ENCODE results near the gene INPPL1.
A peak's percentile ranks its signal among the peaks of the same experiment; 100 is the strongest.

The INPPL1 gene

DNA sequence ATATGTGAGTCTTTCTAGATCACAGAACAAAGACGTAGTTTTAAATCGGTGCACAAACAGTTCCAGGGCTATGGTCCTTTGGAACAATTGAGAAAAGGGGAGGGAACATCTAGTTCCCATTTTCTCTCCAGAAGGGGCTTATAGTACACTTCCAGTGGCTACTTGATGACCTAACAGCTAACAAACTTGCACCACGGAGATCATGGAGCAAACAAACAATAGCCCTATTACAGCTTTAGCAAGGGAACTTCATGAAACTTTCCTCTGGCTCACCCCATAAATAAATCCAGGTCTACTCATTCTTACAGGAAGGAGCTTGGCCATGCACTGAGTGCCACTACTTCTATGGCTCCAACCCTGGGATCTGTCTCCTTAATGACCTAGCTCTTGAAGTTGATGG, 16.3 kb upstream of the INPPL1 start:
- FAIRE-seq (no peak), DNase-seq (ENCODE audit: insufficient read length, low spot score) (no peak)

DNA sequence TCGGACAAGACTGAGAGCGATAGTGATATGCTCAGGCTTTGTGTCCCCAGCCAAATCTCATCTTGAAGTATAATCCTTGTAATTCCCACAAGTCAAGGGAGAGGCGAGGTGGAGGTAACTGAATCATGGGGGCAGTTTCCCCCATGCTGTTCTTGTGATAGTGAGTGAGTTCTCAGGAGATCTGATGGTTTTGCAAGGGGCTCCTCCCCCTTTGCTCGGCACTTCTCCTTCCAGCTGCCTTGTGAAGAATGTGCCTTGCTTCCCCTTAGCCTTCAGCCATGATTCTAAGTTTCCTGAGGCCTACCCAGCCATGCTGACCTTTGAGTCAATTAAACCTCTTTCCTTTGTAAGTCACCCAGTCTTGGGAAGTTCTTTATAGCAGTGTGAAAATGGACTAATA, 15.5 kb upstream of the INPPL1 start:
- FAIRE-seq = no peak
- no peak for DNase-seq (ENCODE audit: insufficient read length, low spot score)

DNA sequence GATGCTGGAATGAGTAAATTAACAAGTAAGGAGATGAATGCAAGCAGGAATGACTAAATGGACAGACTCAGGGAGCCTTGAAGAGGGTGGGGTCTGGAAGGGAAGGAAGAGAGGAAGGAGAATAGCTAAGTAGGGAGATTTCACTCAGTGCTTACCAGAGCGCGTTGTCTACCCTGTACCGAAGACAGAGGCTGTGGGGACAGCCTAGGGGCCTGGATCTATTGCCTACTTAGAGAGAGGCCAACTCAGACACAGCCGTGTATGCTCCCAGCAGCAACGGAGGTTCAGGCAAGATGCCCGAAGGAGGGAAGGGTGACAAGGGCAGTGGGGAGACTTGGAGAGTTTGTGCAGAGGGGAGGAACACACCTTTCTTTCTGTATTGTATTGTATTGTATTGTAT, 7.9 kb upstream of the INPPL1 start, which contains the start of gene FOLR2:
Gene FOLR2, plus strand, starts transcription at position 157 of the 400 bp plus-strand sequence. CDS start 1,791 bp downstream, outside the sequence.
- FAIRE-seq (no peak), DNase-seq (ENCODE audit: insufficient read length, low spot score) (no peak)

DNA sequence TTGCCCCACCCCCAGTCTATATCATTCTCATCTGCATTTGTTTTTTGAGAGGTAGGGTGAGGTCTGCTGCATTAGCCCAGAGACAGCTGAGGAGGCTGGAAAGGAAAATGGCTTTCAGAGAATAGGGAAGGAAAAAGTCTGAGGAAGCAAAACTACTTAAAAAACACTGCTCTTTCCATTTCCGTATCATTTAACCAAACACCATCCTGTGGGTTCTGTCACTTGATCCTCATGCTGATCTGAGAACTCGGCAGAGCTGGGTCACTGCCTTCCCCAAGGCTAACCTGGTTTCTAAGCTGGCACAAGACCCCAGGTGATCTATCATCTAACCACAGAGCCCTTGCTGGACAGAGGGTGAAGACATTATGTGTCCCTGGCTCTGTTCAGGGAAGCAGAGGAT, 6.7 kb upstream of the INPPL1 start:
- DNase-seq (ENCODE audit: insufficient read length, low spot score) (no peak), FAIRE-seq (no peak)

DNA sequence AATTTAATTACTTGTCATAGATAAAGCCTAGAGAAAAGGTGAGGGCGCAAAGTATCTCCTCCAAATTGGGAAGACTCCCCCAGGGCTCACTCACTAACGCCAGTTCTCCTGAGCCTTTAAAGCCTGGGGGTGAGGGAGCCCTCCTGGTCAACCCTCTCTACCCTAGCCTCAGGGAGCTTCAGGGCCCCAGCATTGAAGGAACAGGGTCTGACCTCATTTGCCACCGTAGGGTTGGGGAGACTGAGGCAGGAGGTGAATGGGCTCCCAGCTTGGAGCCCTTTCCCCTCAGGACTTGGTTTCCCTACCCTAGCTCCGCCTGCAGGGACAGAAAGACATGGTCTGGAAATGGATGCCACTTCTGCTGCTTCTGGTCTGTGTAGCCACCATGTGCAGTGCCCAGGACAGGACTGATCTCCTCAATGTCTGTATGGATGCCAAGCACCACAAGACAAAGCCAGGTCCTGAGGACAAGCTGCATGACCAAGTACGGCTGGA, 6.3 kb upstream of the INPPL1 start:
- DNase-seq (ENCODE audit: insufficient read length, low spot score) (no peak), FAIRE-seq (no peak)

DNA sequence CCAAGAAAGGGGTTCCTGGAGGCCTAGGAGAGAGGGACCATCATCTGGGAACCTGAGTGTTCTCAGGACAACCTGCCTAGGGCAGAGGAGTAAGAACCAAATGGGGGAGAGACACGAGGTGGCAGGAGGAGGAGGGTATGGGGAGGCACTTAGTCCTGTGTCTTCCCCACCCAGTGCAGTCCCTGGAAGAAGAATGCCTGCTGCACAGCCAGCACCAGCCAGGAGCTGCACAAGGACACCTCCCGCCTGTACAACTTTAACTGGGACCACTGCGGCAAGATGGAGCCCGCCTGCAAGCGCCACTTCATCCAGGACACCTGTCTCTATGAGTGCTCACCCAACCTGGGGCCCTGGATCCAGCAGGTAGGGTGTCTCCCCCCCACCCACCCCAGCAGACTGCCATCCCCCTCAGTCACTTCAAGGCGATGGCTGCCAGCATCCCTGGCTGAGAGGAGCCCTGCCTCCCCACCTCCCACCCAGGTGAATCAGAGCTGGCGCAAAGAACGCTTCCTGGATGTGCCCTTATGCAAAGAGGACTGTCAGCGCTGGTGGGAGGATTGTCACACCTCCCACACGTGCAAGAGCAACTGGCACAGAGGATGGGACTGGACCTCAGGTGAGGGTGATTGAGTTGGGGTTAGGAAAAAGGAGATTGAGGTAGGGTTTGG, 3.7 kb upstream of the INPPL1 start:
- DNase-seq (ENCODE audit: insufficient read length, low spot score) = no peak
- FAIRE-seq = no peak

DNA sequence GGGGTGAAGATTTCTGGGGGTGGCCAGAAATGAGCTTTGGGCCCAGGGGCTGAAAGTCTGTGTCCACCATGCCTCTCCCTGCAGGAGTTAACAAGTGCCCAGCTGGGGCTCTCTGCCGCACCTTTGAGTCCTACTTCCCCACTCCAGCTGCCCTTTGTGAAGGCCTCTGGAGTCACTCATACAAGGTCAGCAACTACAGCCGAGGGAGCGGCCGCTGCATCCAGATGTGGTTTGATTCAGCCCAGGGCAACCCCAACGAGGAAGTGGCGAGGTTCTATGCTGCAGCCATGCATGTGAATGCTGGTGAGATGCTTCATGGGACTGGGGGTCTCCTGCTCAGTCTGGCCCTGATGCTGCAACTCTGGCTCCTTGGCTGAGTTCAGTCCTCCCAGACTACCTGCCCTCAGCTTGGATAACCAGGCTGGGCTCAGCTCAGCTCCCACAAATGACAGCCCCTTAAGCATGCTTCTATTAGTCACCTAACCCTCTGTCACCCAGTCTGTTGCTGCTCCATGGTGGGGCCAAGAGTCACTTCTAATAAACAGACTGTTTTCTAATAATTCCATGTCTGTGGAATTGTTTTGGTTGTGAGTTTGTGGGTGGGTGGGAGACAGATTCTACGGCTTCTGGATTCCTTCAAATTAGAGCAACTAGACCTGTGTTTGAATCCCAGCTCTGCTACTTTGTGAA, 3.0 kb upstream of the INPPL1 start:
- DNase-seq (ENCODE audit: insufficient read length, low spot score) (no peak), FAIRE-seq (no peak)

DNA sequence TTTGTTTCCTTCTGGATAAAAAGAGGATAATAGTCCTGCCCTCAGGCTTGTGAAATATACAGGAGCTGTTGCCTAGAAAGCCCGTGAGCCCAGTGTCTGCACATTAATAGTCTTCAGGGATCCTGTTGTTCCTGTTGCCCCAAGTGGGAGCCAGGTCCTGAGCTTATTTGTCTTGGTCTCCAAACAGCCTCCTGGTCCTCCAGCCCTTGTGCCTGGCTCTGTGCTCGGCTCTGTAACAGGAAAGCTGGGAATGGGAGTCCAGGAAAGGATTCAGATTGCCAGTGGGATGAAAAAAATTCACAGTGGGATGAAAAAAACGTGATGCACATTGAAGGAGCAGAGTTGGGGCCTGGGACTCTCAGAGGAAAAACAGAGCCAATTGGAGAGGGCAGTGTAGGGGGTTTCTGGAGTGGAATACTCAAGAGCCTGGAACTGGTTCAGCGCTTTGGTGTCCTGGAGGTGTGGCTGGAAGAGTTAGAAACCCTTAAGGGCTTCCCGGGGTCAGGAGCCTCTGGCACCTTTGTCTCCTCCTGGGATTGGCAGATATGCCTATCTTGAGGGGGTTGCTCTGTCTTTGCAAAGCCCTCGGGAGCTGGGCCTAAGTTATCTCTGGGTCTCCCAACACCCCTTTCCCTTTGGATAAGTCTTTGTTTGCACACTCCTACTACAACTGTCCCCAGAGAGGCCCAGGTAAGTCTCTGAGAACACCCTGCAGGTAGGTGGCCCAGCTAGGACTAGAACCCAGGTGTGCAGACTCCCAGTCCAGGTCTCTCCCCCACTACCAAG, 2.3 kb upstream of the INPPL1 start:
- FAIRE-seq = peak; percentile 48
- DNase-seq (ENCODE audit: insufficient read length, low spot score) = no peak

DNA sequence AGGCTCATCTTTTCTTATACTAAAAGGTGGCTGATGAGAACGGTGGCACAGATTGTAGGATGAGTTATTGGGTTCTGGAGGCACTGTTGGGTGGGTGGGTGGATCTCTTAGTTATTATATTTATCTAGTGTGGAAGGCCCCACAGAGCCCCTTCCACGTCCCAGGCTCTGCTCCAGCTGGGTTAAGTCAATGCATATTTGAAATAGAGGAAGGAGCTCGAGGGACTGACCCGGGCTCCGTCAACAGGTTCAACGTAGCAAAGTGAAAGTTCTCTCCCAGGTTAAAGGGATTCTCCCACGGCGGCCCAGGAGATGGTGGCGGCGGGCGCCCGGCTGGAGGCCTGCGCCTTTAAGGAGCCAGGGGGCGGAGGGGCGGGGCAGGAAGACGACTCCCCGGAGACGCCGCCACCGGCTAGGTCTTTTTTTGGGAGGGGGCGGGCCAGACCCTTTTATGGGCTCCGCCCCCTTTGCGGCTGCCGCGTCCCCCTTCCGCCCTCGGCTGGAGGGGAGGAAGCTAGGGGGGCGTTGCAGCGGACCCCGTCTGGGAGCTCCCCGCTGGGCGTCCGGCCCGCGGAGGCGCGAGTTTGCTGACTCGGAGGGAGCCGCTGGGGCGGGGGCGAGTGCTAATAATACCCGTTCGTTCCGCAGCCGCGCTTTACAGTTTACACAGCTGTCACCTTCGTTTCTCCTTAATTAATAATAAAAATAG, 1.5 kb upstream of the INPPL1 start:
- peak; percentile 86 for FAIRE-seq

DNA sequence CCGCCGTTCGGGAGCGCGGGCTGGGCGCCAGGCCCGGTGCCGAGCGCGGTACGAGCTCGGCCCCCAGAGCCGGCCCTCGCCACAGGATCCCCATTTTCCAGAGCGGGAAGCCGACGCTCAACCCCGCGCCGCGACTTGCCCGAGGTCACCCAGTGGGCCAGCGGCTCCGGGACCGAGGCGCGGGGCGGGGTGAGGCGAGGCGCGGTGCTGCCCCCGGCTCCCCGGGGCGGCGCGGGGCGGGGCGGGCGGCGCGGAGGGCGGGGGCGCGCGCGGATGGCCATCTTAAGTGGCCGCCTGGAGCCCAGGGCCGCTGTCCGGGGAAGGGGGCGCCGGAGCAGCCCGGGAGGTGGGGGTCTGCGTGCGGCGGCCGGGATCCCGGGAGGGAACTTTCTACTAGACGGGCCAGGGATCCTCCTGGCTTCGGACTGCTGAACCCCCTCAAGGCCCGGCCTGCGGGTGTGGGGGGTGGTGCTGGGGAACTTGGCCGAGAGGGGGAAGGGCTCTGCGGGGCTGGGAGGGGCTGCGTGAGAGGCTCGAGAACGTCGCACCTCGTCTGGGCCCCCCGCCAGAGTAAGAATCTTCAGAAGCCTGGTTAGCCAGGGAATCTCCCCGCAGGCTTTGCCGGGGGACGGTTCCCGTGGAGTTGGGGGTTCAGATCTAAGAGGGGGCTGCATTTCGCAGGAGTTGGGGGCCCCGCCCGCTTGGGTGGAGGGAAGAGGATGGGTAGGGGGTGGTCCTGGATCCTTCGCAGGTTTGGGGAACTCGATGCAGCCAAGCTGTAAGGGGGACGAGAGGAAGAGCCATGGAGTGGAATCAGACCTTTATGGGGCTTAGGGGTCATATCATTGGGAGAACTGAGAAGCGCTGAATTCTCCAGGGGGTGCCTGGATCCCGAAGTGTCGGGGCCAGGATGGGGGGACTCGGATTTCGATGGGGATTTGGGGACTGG, 678 bp upstream of the INPPL1 start:
- FAIRE-seq (no peak), DNase-seq (ENCODE audit: insufficient read length, low spot score) (no peak)

More for the DNA sequence above, 1.5 kb upstream of the INPPL1 start:
- DNase-seq (ENCODE audit: insufficient read length, low spot score) = no peak

DNA sequence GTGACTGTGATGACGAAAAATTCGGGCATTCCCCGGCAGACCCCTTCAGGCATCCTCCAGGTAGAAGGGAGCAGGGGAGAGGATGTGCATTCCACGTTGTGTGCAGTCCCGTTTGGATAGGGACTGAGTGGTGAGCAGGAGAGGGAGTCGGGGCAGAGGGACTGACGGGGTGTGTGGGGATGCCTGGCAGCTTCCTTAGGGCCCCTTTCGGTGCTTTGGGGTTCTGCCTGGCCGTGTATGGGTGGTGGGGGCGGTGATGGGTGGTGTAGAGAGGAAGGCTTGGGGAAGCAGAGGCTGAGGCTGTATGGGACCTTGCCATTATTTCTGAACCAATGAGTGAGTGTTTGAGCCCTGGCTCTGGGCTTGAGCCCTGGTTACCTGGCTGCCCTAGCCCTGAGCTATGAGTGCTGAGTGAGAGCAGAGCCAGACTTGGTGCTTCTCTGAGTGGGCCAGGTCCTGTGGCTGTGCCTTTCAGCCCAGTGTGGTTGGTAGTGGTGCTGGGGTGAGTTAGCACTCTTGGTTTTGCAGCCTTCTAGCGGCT, 914 bp downstream of the INPPL1 start:
- FAIRE-seq (peak; percentile 51), DNase-seq (ENCODE audit: insufficient read length, low spot score) (no peak)

DNA sequence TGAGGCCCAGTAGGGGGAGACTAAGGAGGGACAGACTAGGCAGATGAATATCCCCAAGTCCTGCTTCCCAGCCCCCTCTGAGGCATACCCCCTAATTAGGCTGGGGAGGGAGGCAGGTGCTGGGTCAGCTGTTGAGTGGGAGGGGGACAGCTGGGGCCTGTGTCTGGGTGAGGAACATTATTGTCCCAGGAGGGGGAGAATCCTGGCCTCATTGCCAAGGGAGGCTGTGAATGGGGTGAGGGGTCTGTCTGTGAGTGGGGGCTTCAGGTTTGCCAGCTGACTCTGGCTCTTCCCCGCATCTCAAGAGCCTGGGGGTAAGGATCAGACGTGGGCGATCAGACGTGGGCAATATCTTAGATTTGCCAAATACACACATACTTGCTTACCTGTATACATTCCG, 2.1 kb downstream of the INPPL1 start:
- FAIRE-seq (no peak), DNase-seq (ENCODE audit: insufficient read length, low spot score) (no peak)

DNA sequence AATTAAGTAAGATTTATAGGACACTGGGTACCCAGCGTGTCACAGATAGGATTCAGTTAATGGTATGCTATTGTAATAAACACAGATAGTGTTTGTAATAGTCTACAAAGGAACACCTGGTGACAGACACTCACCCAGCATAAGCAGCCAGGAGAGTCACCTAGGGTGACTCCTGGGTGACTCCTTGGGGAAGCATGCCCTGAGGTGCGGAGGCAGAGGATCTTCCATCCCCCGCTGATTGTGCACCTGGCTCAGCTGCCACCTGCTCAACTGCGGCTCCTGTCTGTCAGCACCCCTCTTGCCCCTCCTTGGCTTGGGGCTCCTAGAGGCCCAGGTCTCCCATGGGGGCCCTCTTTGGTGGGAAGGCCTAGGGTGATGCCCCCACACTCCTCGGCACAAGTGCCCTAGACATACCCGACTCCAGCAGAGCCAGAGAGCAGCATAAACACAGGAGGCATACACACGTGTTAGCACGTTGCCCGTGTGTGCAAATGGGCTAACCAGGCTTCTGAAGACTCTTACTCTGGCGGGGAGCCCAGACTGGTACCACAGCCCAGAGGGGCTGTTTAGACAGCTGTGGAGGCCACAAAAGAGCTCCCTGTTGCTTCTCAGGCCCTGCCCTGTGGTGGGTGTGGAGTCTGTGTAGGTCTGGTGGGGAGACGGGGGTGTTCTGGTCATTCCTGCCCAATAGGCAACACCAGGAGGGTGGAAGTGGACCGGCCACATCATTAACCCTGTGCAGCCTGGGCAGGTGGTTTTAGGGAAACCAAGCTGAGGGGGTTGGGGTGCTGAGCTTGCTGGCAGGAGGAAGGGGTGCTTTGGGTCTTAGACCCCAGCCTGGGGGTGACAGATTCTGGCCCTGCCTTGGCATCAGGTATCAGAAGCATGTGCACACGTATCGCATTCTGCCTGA, 3.0 kb downstream of the INPPL1 start:
- FAIRE-seq (no peak), DNase-seq (ENCODE audit: insufficient read length, low spot score) (no peak)

DNA sequence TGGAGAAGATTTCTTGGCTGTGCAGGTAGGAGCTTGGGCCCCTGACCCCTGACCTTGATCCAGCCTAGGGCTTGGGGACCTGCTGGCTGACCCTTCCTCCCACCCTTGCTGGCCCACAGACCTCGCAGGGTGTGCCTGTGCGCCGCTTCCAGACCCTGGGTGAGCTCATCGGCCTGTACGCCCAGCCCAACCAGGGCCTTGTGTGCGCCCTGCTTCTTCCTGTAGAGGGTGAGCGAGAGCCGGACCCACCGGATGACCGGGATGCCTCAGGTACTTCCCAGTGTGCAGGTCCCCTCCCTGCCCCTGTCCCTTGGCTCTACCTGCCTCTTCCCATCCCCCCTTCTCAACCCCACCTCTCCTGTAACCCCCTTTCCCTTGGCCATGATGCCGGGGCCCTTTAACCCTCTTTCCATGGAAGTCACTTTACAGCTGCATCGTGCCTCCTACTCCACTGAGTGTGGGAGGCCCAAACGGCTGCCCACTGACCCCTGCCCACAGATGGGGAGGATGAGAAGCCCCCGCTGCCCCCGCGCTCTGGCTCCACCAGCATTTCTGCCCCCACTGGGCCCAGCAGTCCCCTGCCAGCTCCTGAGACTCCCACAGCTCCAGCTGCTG, 3.8 kb downstream of the INPPL1 start:
- no peak for DNase-seq (ENCODE audit: insufficient read length, low spot score)
- no peak for FAIRE-seq

DNA sequence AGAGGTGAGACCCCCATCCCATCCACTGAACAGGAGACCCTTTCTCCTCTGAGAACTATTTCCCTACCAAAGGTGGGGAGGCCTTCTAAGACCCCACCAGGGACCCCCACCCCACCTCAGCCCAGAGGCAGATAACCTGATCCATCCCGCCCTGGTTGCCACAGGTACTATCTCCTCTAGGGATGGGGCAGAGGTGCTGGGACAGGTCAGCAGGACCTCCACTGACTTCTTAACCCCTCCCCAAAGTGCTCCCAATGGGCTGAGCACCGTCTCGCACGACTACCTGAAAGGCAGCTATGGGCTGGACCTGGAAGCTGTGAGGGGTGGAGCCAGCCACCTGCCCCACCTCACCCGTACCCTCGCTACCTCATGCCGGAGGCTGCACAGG, 4.3 kb downstream of the INPPL1 start:
- FAIRE-seq (no peak), DNase-seq (ENCODE audit: insufficient read length, low spot score) (no peak)

DNA sequence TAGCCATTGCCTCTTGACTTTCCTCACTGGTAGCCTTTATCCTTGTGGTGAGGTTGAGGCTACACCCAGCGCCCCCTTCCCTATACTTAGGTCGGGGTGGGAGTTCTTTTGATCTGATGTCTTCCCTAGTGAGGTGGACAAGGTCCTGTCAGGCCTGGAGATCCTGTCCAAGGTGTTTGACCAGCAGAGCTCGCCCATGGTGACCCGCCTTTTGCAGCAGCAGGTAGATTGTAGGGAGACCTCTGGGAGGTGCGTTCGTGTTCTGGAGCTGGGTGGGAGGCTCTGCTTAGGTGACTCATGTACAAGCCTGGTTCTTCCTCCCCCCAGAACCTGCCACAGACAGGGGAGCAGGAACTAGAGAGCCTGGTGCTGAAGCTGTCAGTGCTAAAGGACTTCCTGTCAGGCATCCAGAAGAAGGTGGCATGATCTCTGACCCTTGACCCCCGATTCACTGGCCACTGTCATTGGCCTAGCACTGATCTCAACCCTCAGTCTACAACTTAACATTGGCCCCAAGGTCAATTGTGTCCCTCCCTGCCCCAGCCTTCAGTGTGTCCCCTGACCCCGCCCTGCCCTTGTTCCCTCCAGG, 4.9 kb downstream of the INPPL1 start:
- FAIRE-seq (no peak), DNase-seq (ENCODE audit: insufficient read length, low spot score) (no peak)

DNA sequence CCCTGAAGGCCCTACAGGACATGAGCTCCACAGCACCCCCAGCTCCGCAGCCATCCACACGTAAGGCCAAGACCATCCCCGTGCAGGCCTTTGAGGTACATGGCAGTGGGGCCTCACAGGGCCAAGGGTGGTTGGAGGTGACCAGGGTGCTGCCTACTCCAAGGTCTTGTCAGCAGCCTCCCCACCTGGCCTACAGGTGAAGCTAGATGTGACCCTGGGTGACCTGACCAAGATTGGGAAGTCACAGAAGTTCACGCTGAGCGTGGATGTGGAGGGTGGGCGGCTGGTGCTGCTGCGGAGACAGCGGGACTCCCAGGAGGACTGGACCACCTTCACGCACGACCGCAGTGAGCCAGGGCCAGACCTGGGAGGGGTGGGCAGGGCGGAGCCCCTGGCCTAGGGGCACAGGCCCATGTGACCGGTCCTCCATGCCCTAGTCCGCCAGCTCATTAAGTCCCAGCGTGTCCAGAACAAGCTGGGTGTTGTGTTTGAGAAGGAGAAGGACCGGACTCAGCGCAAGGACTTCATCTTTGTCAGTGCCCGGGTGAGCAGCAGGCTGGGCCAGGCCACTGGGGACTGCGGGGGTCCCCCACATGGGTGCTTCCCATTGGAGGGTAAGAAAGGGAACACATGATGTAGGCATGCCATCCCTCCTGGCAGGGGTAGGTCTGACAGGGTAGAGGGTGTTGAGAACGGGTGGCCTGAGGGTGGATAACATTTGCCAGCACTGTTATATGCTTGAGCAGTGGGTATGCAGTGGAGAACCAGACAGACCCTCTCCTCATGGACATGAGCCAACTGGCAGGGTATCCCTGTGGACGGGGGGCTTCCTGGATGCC, 5.6 kb downstream of the INPPL1 start:
- FAIRE-seq (no peak), DNase-seq (ENCODE audit: insufficient read length, low spot score) (no peak)

Data from GM19239 (cell line).